WTC11 (cell line): Measurements from ENCODE around the gene PPP3CA. TPM values are rescaled to one million over a fixed set of nuclear protein-coding genes. Genes with fewer than 3 reads are reported as not detected.
A peak's percentile ranks its signal among the peaks of the same experiment; 100 is the strongest.

Experiments used
- ATAC-seq: fragments of 200-7000 bp; cut with Tn5 transposase; 2 replicates; pipeline ENCODE4 v1.10.0; 2021; ENCODE audit warnings: mild to moderate bottlenecking, moderate library complexity
- CTCF ChIA-PET: fragments of 300-600 bp; sonication (Branson Sonifier 250); formaldehyde crosslinking; loops from one replicate; lab custom pipeline; 2021; ENCODE audit warnings: antibody characterized with exemption; lab: Charles Lee
- POLR2A ChIA-PET: fragments of 350-600 bp; sonication (Branson Sonifier 250); formaldehyde crosslinking; loops from one replicate; lab custom pipeline; 2021; ENCODE audit warnings: antibody characterized with exemption; lab: Charles Lee
- DNase-seq: peaks from one replicate; pipeline ENCODE4 v3.0.0; 2021; ENCODE audit warnings: low spot score
- H3K27ac Mint-ChIP-seq: 2 replicates; pipeline ENCODE4 v1.8.0; 2021; ENCODE audit warnings: mixed read lengths
- H3K27me3 Mint-ChIP-seq: 2 replicates; pipeline ENCODE4 v1.8.0; 2021; ENCODE audit warnings: low read depth, mild to moderate bottlenecking, moderate library complexity, mixed read lengths
- H3K36me3 Mint-ChIP-seq: 2 replicates; pipeline ENCODE4 v1.8.0; 2021; ENCODE audit warnings: mixed read lengths
- H3K4me1 Mint-ChIP-seq: 2 replicates; pipeline ENCODE4 v1.8.0; 2022; ENCODE audit warnings: mixed read lengths
- H3K4me3 Mint-ChIP-seq: 2 replicates; pipeline ENCODE4 v1.8.0; 2021; ENCODE audit warnings: mild to moderate bottlenecking, moderate library complexity, mixed read lengths
- H3K9me3 Mint-ChIP-seq: 2 replicates; pipeline ENCODE4 v1.8.0; 2021; ENCODE audit warnings: mixed read lengths
- CBFB ChIP-seq: sonication (generic); formaldehyde crosslinking; IDR thresholded peaks from 2 replicates; pipeline ENCODE4 v1.8.1; 2022; ENCODE audit warnings: mild to moderate bottlenecking, low read depth, missing genetic modification reagents
- CREB1 ChIP-seq: sonication (generic); formaldehyde crosslinking; IDR thresholded peaks from 2 replicates; pipeline ENCODE4 v1.8.0; 2023; ENCODE audit warnings: mild to moderate bottlenecking, missing genetic modification reagents
- ELF4 ChIP-seq: sonication (generic); formaldehyde crosslinking; IDR thresholded peaks from 2 replicates; pipeline ENCODE4 v1.8.1; 2022; ENCODE audit warnings: low read depth, mild to moderate bottlenecking, moderate library complexity, missing genetic modification reagents
- FOXK1 ChIP-seq: sonication (generic); formaldehyde crosslinking; IDR thresholded peaks from 2 replicates; pipeline ENCODE4 v1.8.0; 2022; ENCODE audit warnings: mild to moderate bottlenecking, moderate library complexity, missing genetic modification reagents
- HMGA2 ChIP-seq: fragments of 250-450 bp; sonication (Bioruptor Pico); IDR thresholded peaks from 2 replicates; pipeline ENCODE4 v1.4.0; 2021; ENCODE audit warnings: mild to moderate bottlenecking, moderate library complexity
- TEAD4 ChIP-seq: sonication (generic); formaldehyde crosslinking; IDR thresholded peaks from 2 replicates; pipeline ENCODE4 v1.8.0; 2022; ENCODE audit warnings: mild to moderate bottlenecking, missing genetic modification reagents
- ZNF121 ChIP-seq: sonication (generic); formaldehyde crosslinking; IDR thresholded peaks from 2 replicates; pipeline ENCODE4 v1.8.0; 2023; ENCODE audit warnings: missing genetic modification reagents
- ZNF423 ChIP-seq: fragments of 250-450 bp; sonication (Bioruptor Pico); IDR thresholded peaks from 2 replicates; pipeline ENCODE4 v2.1.2; 2022; ENCODE audit warnings: mild to moderate bottlenecking, moderate library complexity
- total RNA-seq: library from RNA; stranded (reverse); gene quantifications from 3 replicates; pipeline ENCODE4 v1.2.3, GENCODE V29; 2021
- TF ChIP-seq, protein P1 (sequence below): sonication (generic); formaldehyde crosslinking; IDR thresholded peaks from 2 replicates; pipeline ENCODE4 v1.8.0; 2022; ENCODE audit warnings: mild to moderate bottlenecking, missing genetic modification reagents
- TF ChIP-seq, protein P2 (sequence below): sonication (generic); formaldehyde crosslinking; IDR thresholded peaks from 2 replicates; pipeline ENCODE4 v1.8.0; 2023; ENCODE audit warnings: missing genetic modification reagents
- TF ChIP-seq, protein P3 (sequence below): sonication (generic); formaldehyde crosslinking; IDR thresholded peaks from 2 replicates; pipeline ENCODE4 v1.8.0; 2022; ENCODE audit warnings: mild to moderate bottlenecking, missing genetic modification reagents
- TF ChIP-seq, protein P4 (sequence below): fragments of 250-450 bp; sonication (Bioruptor Pico); IDR thresholded peaks from 2 replicates; pipeline ENCODE4 v1.9.0; 2021; ENCODE audit warnings: mild to moderate bottlenecking
- TF ChIP-seq, protein P5 (sequence below): sonication (generic); formaldehyde crosslinking; IDR thresholded peaks from 2 replicates; pipeline ENCODE4 v1.8.1; 2022; ENCODE audit warnings: mild to moderate bottlenecking, moderate library complexity, missing genetic modification reagents

Gene PPP3CA
- total RNA-seq, 1 experiment from 2014 or later = 41.6 TPM

DNA sequence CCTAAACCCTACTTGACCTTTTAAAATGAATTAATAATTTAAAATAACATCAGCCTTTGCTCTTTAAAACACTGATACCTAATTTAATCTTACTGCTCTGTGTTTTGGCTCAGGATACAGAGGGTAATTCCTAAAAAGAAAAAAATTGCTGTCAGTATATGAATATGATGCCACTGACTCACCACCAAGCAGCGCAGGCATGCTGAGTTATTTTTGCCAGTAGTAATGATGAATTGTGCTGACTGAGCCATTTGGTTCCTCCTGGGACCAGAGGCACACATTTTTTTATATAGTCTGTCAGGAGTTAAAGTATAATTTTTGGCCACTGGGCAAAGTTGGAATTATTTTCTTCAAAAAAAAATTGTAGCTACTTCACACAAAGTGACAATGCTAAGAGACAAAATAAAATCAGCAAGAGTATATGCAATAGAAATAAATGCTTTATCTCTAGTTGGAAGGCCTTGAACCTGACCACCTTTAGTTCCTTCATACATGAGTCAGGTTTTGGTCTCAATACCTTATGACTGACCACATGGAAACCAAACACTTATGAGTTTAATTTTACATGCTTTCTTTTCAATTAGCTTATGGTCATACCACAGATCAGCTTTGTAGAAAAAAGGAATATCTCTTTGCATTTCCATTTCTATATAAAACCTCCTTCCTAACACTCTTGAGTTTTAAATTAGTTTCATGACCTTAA is 115.1 kb downstream of the PPP3CA start:
- Mint-ChIP-seq H3K27ac (no peak overlapping the region), H3K36me3 (0 out of 2 replicates have a peak, but pooled peaks cover 3% of the 10 kb centered on the region), H3K27me3 (no peaks in the 10 kb centered on the region), H3K4me1 (peaks cover 27% of the 10 kb centered on the region), H3K4me3 (no peak overlapping the region), H3K9me3 (peaks cover 3% of the 10 kb centered on the region; the same call in 1 of the 2 replicates)
- DNase-seq (no peak), ATAC-seq (no peak)
- TF ChIP-seq, protein P1, sequence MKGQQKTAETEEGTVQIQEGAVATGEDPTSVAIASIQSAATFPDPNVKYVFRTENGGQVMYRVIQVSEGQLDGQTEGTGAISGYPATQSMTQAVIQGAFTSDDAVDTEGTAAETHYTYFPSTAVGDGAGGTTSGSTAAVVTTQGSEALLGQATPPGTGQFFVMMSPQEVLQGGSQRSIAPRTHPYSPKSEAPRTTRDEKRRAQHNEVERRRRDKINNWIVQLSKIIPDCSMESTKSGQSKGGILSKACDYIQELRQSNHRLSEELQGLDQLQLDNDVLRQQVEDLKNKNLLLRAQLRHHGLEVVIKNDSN (CRISPR knock-in tag) = no peak
- no peak for TF ChIP-seq ELF4 (CRISPR knock-in tag)
- TF ChIP-seq ZNF423 (CRISPR knock-in tag) = no peak
- no peak for TF ChIP-seq HMGA2
- TF ChIP-seq, protein P2, sequence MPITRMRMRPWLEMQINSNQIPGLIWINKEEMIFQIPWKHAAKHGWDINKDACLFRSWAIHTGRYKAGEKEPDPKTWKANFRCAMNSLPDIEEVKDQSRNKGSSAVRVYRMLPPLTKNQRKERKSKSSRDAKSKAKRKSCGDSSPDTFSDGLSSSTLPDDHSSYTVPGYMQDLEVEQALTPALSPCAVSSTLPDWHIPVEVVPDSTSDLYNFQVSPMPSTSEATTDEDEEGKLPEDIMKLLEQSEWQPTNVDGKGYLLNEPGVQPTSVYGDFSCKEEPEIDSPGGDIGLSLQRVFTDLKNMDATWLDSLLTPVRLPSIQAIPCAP (CRISPR knock-in tag) = no peak
- TF ChIP-seq, protein P3, sequence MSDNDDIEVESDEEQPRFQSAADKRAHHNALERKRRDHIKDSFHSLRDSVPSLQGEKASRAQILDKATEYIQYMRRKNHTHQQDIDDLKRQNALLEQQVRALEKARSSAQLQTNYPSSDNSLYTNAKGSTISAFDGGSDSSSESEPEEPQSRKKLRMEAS (CRISPR knock-in tag) = no peak
- TF ChIP-seq CREB1 = no peak
- no peak for TF ChIP-seq TEAD4 (CRISPR knock-in tag)
- no peak for TF ChIP-seq FOXK1 (CRISPR knock-in tag)
- TF ChIP-seq, protein P4, sequence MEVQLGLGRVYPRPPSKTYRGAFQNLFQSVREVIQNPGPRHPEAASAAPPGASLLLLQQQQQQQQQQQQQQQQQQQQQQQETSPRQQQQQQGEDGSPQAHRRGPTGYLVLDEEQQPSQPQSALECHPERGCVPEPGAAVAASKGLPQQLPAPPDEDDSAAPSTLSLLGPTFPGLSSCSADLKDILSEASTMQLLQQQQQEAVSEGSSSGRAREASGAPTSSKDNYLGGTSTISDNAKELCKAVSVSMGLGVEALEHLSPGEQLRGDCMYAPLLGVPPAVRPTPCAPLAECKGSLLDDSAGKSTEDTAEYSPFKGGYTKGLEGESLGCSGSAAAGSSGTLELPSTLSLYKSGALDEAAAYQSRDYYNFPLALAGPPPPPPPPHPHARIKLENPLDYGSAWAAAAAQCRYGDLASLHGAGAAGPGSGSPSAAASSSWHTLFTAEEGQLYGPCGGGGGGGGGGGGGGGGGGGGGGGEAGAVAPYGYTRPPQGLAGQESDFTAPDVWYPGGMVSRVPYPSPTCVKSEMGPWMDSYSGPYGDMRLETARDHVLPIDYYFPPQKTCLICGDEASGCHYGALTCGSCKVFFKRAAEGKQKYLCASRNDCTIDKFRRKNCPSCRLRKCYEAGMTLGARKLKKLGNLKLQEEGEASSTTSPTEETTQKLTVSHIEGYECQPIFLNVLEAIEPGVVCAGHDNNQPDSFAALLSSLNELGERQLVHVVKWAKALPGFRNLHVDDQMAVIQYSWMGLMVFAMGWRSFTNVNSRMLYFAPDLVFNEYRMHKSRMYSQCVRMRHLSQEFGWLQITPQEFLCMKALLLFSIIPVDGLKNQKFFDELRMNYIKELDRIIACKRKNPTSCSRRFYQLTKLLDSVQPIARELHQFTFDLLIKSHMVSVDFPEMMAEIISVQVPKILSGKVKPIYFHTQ (CRISPR knock-in tag) = no peak
- CTCF ChIA-PET = no interaction called here
- POLR2A ChIA-PET = no interaction called here

DNA sequence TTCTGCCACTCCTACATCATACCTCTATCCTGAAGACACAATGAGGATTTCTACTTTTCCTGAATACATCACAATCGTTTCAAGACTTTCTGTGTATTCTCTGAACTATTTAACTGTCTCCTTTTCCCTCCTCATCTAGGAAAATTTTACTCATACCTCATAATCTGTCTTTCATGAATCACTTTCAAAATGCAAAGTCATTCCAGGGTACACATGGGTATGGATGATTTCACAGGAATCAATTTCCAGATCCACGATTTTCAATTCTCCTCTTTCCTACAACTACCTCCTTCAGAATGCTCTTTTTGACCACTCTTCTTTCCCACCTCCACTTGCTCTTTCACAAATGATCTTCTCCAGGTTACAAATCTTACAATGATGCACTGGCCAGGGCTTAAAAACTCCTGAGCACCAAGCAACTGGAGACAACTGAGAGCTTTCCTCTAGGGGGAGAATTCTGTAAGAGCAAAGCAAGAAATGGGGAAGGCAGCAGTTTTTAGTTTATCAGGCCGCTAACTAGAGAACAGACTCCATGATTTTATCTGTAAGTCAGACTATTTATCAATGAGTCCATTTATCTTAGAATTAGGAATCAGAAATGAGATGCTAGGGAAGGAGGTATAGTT is 116.4 kb downstream of the PPP3CA start:
- Mint-ChIP-seq H3K27me3 (no peaks in the 10 kb centered on the region), H3K27ac (0 out of 2 replicates have a peak overlapping the region, but pooled peaks have one; percentile 2), H3K36me3 (0 out of 2 replicates have a peak, but pooled peaks cover 3% of the 10 kb centered on the region), H3K9me3 (peaks cover 3% of the 10 kb centered on the region; the same call in 1 of the 2 replicates), H3K4me3 (no peak overlapping the region), H3K4me1 (peaks cover 27% of the 10 kb centered on the region)
- ATAC-seq (peak; percentile 58), DNase-seq (no peak)
- no peak for TF ChIP-seq CBFB
- TF ChIP-seq ZNF121 (CRISPR knock-in tag) = peak; percentile 44; the same call in 1 of the 2 replicates
- CTCF ChIA-PET = no interaction called here
- POLR2A ChIA-PET = no interaction called here

DNA sequence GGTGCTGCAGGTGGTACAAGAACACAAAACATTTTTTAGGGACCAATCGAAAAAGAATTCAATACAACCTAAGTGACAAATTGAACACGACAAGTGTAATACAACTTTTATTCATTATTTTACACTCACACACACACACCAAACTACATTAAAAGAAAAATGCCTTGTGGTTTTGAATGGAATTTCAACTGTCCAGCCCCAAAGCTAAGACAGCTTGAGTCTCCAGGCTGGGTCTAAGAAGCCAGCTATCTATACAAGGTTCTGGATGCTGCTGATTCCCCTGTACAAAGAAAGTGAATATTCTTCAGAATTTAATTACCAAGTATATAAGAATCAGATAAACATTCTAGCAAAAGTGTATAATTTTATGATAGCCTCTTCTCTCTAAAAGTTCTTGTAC is 118.2 kb downstream of the PPP3CA start:
- DNase-seq (no peak), ATAC-seq (no peak)
- ChIA-PET POLR2A (no interaction called here), CTCF (interaction anchor here (0.5 to 0.9 kb wide), 2 partner anchors 10 to 15 kb away, joined by 3 to 4 read pairs; no protein-coding TSS in a partner anchor)
- no peak overlapping the region for H3K27ac Mint-ChIP-seq
- TF ChIP-seq, protein P5, sequence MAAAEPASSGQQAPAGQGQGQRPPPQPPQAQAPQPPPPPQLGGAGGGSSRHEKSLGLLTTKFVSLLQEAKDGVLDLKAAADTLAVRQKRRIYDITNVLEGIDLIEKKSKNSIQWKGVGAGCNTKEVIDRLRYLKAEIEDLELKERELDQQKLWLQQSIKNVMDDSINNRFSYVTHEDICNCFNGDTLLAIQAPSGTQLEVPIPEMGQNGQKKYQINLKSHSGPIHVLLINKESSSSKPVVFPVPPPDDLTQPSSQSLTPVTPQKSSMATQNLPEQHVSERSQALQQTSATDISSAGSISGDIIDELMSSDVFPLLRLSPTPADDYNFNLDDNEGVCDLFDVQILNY = no peak
- H3K36me3 Mint-ChIP-seq = 0 out of 2 replicates have a peak, but pooled peaks cover 3% of the 10 kb centered on the region
- H3K4me1 Mint-ChIP-seq = peaks cover 29% of the 10 kb centered on the region
- peaks cover 3% of the 10 kb centered on the region; the same call in 1 of the 2 replicates for H3K9me3 Mint-ChIP-seq
- no peaks in the 10 kb centered on the region for H3K27me3 Mint-ChIP-seq
- H3K4me3 Mint-ChIP-seq = no peak overlapping the region
